CD4-positive, alpha-beta T cell treated with Interferon gamma for 1 hour (primary cell): Measurements from ENCODE around the gene KBTBD13.
"Not testable (repeated sequence)": the region's sequence is repeated elsewhere in the genome, so short reads cannot be mapped to it uniquely, and the experiment has no call there.

Source experiments
- DNase-seq: peaks from one replicate; pipeline ENCODE4 v3.0.0-alpha.2; 2020

The KBTBD13 gene

GRCh38 chr15:65076486-65077290 lies at the start of gene KBTBD13:
KBTBD13 (plus strand) TSS chr15:65076746; CDS start chr15:65076816, 70 bp downstream.
- no peak for DNase-seq

GRCh38 chr15:65026756-65027155 lies 49.8 kb upstream of the KBTBD13 start:
- no peak for DNase-seq

GRCh38 chr15:65027593-65027992 lies 49.0 kb upstream of the KBTBD13 start:
- DNase-seq: no peak

- DNase-seq: no peak
Observed at GRCh38 chr15:65028338-65028737, 48.2 kb upstream of the KBTBD13 start.

GRCh38 chr15:65028921-65029735 lies 47.4 kb upstream of the KBTBD13 start, which contains the start of gene MTFMT:
MTFMT (minus strand) TSS chr15:65029639; CDS start chr15:65029613, 26 bp downstream.
- peak; percentile 88 for DNase-seq

GRCh38 chr15:65029736-65030208 lies 46.8 kb upstream of the KBTBD13 start:
- no peak for DNase-seq

GRCh38 chr15:65032801-65033537 lies 43.6 kb upstream of the KBTBD13 start:
- peak; percentile 33 for DNase-seq

GRCh38 chr15:65033659-65034269 lies 42.8 kb upstream of the KBTBD13 start:
- no peak for DNase-seq

- DNase-seq: no peak
Observed at GRCh38 chr15:65034719-65035118, 41.8 kb upstream of the KBTBD13 start.

GRCh38 chr15:65037309-65037708 lies 39.2 kb upstream of the KBTBD13 start:
- no peak for DNase-seq

GRCh38 chr15:65038428-65038827 lies 38.1 kb upstream of the KBTBD13 start:
- no peak for DNase-seq

- DNase-seq: no peak
Observed at GRCh38 chr15:65038836-65039235, 37.7 kb upstream of the KBTBD13 start.

GRCh38 chr15:65040461-65040860 lies 36.1 kb upstream of the KBTBD13 start:
- DNase-seq: no peak

- no peak for DNase-seq
Observed at GRCh38 chr15:65041787-65042186, 34.8 kb upstream of the KBTBD13 start.

- no peak for DNase-seq
Observed at GRCh38 chr15:65042776-65043327, 33.7 kb upstream of the KBTBD13 start.

GRCh38 chr15:65044218-65044617 lies 32.3 kb upstream of the KBTBD13 start:
- not testable (repeated sequence) for DNase-seq

GRCh38 chr15:65044724-65045481 lies 31.6 kb upstream of the KBTBD13 start, which contains the start of gene SLC51B:
SLC51B (plus strand) TSS chr15:65045387; CDS start chr15:65050005, 4,618 bp downstream.
- no peak for DNase-seq

- DNase-seq: no peak
Observed at GRCh38 chr15:65048241-65048640, 28.3 kb upstream of the KBTBD13 start.

- peak; percentile 91 for DNase-seq
Observed at GRCh38 chr15:65049418-65049840, 27.1 kb upstream of the KBTBD13 start.

- DNase-seq: no peak
Observed at GRCh38 chr15:65050270-65050669, 26.3 kb upstream of the KBTBD13 start.

- DNase-seq: no peak
Observed at GRCh38 chr15:65051266-65051665, 25.3 kb upstream of the KBTBD13 start.
